K562 (cell line): ENCODE results near the gene F12. TPM values are rescaled to one million over a fixed set of nuclear protein-coding genes. Genes with fewer than 3 reads are reported as not detected.

Experiments
- IRF1 ChIP-seq: sonication (generic); formaldehyde crosslinking; IDR thresholded peaks from 2 replicates; pipeline ENCODE4 v1.8.0; 2022; ENCODE audit warnings: missing genetic modification reagents, mild to moderate bottlenecking, borderline replicate concordance
- NCOA6 ChIP-seq: fragments of 450-650 bp; IDR thresholded peaks from 2 replicates; pipeline ENCODE4 v1.6.1; 2017; ENCODE audit warnings: mild to moderate bottlenecking
- SIX5 ChIP-seq, 2 experiments: IDR thresholded peaks; 2 replicates each; pipeline ENCODE4 v1.6.1; 2011; ENCODE audit warnings: low read length in 2 of 2, borderline replicate concordance in 1 of 2, low read depth in 1 of 2, mild to moderate bottlenecking in 1 of 2, moderate library complexity in 1 of 2; ENCODE audit not compliant: insufficient read depth in 1 of 2
- SMC3 ChIP-seq: conservative IDR thresholded peaks from 2 replicates; pipeline ENCODE4 v1.6.1; 2011; ENCODE audit warnings: low read depth, low read length, improper control_type of control experiment; ENCODE audit not compliant: insufficient read depth
- ZNF197 ChIP-seq: fragments of 200-800 bp; sonication (Bioruptor generic); IDR thresholded peaks from 2 replicates; pipeline ENCODE4 v1.6.1; 2016; ENCODE audit warnings: low read depth, missing genetic modification characterization, missing compliant biosample characterization
- ZNF384 ChIP-seq: IDR thresholded peaks from 2 replicates; pipeline ENCODE4 v1.6.1; 2012; ENCODE audit warnings: low read depth, low read length, improper control_type of control experiment
- ZNF644 ChIP-seq: fragments of 200-800 bp; sonication (Bioruptor generic); IDR thresholded peaks from 2 replicates; pipeline ENCODE4 v1.6.1; 2016; ENCODE audit warnings: low read depth, missing genetic modification characterization, missing compliant biosample characterization
- polyA plus RNA-seq, 8 experiments: library from polyadenylated mRNA; depleted of rRNA in 4 of 8; stranded (reverse) in 5 of 8; unstranded in 3 of 8; fragments of >200 nt; fragmentation: Nextera tagmentation in 2 of 8; fragmentation: Illumina TruSeq in 1 of 8; extraction: Ambion mirVana in 2 of 8; extraction: Trizol in 1 of 8; gene quantifications; 2 replicates each; pipeline versions ENCODE4 v1.2.1 to v1.2.3, GENCODE V29; 2011 to 2014; ENCODE audit warnings: inconsistent platforms in 1 of 8, missing spikeins in 1 of 8
- total RNA-seq, 7 experiments: library from RNA; depleted of rRNA in 6 of 7; stranded (reverse); fragments of >200 nt in 6 of 7; fragmentation: Illumina TruSeq in 2 of 7; extraction: Trizol in 2 of 7; gene quantifications; 2 replicates each; pipeline versions ENCODE4 v1.2.1 to v1.2.3, GENCODE V29; 2011 to 2021; ENCODE audit warnings: low replicate concordance in 1 of 7
- TF ChIP-seq, protein P1 (sequence below): fragments of 150-350 bp; IDR thresholded peaks from 2 replicates; pipeline ENCODE4 v1.6.1; 2014; ENCODE audit warnings: low read depth, mild to moderate bottlenecking, low read length, borderline replicate concordance

The F12 gene
- total and polyA plus RNA-seq, 9 of the 15 experiments (the other 6 are each of a cell fraction or from before 2014, with no cell fraction given): 0.59 to 18.3 (median 3.6) TPM

DNA sequence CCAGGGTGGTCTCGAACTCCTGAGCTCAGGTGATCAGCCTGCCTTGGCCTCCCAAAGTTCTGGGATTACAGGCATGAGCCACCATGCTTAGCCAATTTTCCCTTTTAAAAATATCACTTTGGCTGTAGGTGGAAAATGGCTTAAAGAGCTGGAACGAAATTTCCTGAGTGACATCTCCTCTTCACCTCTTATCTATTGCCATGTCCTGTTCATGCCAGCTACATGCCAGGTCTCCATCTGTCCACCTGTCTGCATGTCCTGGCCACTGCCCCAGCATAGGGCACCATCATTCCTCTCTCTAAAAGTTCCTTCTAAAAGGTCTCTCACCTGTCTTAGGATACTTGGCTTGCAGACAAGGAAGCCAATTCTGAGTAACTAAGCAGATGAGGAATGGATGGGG lies 14.3 kb upstream of the F12 start (continued):
- TF ChIP-seq, protein P1, sequence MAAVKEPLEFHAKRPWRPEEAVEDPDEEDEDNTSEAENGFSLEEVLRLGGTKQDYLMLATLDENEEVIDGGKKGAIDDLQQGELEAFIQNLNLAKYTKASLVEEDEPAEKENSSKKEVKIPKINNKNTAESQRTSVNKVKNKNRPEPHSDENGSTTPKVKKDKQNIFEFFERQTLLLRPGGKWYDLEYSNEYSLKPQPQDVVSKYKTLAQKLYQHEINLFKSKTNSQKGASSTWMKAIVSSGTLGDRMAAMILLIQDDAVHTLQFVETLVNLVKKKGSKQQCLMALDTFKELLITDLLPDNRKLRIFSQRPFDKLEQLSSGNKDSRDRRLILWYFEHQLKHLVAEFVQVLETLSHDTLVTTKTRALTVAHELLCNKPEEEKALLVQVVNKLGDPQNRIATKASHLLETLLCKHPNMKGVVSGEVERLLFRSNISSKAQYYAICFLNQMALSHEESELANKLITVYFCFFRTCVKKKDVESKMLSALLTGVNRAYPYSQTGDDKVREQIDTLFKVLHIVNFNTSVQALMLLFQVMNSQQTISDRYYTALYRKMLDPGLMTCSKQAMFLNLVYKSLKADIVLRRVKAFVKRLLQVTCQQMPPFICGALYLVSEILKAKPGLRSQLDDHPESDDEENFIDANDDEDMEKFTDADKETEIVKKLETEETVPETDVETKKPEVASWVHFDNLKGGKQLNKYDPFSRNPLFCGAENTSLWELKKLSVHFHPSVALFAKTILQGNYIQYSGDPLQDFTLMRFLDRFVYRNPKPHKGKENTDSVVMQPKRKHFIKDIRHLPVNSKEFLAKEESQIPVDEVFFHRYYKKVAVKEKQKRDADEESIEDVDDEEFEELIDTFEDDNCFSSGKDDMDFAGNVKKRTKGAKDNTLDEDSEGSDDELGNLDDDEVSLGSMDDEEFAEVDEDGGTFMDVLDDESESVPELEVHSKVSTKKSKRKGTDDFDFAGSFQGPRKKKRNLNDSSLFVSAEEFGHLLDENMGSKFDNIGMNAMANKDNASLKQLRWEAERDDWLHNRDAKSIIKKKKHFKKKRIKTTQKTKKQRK: no peak
- no peak for TF ChIP-seq ZNF644 (tag)
- TF ChIP-seq SIX5 (IDR thresholded peaks at IDR 0.05; ENCODE audit: borderline replicate concordance in 1 of 2, insufficient read depth in 1 of 2, low read depth in 1 of 2, low read length in 2 of 2): no peak
- no peak for TF ChIP-seq ZNF197 (CRISPR knock-in tag)
- no peak for TF ChIP-seq SMC3
- TF ChIP-seq NCOA6: no peak
- TF ChIP-seq IRF1 (CRISPR knock-in tag): no peak
- TF ChIP-seq ZNF384: no peak
